ENCODE data around the gene PDZRN4. TPM values are rescaled to one million over a fixed set of nuclear protein-coding genes. Genes with fewer than 3 reads are reported as not detected.

PDZRN4 gene
- total and polyA plus RNA-seq, 2 experiments from 2014 or later, result 0.90 TPM; not detected in 1

DNA sequence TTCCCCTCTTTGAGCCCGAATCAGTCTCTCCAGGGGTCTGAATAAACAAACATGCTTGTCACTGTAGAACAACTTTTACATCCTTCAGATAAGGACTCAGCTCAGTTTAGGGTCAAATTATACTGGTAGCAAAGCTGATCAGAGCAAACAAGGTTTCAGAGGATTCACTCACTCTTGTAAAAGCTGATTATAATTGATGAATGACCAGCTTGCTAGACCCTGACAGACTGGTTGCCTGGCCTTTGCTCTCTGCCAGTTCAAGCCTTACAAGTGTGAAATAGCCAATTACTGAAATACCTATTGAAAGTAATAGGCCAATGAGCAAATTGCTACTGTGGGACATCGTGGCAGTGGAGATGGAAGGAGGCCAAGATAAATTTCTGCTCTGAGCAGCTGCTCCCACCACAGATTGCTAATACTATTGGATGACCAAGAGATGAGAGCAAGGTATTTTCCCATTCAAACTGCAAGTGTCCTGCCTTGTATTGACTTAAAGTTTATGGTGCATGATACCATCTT is 177.6 kb downstream of the PDZRN4 start:
- H4K20me1 ChIP-seq (replicated peaks; ENCODE audit: insufficient read depth), result no peaks in the 10 kb centered on the region
- H3K27me3 Mint-ChIP-seq (ENCODE audit: insufficient read depth, low read depth, poor library complexity), result peaks cover 2% of the 10 kb centered on the region
- H3F3A ChIP-seq (replicated peaks; ENCODE audit: low read depth), result no peaks in the 10 kb centered on the region
- H3K27ac ChIP-seq (ENCODE audit: low read depth), result no peak overlapping the region
- no peaks in the 10 kb centered on the region for H3K36me3 ChIP-seq (ENCODE audit: insufficient read depth)
- H3K4me1 ChIP-seq (ENCODE audit: insufficient read depth), result peaks cover 9% of the 10 kb centered on the region; the same call in 1 of the 2 replicates
- DNase-seq (ENCODE audit: low spot score) (peak; percentile 15), ATAC-seq (no peak)
- no peaks in the 10 kb centered on the region for H3K9me2 ChIP-seq (ENCODE audit: insufficient read depth)
- H3K36me3 Mint-ChIP-seq (ENCODE audit: low read depth), result no peaks in the 10 kb centered on the region
- H3K27ac Mint-ChIP-seq, result no peak overlapping the region
- no peak overlapping the region for H3K4me3 ChIP-seq
- H2AFZ ChIP-seq, result no peak overlapping the region
- H3K27me3 ChIP-seq (ENCODE audit: insufficient read depth), result no peaks in the 10 kb centered on the region
- H3K4me3 Mint-ChIP-seq, result no peak overlapping the region
- TF ChIP-seq POLR2AphosphoS5 (IDR thresholded peaks at IDR 0.05; ENCODE audit: low read depth), result no peak
- H3K4me1 Mint-ChIP-seq, result peaks cover 13% of the 10 kb centered on the region; the same call in 2 of the 3 replicates
- no peaks in the 10 kb centered on the region for H3K9me3 Mint-ChIP-seq
- H3K79me2 ChIP-seq (replicated peaks; ENCODE audit: insufficient read depth), result no peaks in the 10 kb centered on the region
- no peak overlapping the region for H3K4me2 ChIP-seq

DNA sequence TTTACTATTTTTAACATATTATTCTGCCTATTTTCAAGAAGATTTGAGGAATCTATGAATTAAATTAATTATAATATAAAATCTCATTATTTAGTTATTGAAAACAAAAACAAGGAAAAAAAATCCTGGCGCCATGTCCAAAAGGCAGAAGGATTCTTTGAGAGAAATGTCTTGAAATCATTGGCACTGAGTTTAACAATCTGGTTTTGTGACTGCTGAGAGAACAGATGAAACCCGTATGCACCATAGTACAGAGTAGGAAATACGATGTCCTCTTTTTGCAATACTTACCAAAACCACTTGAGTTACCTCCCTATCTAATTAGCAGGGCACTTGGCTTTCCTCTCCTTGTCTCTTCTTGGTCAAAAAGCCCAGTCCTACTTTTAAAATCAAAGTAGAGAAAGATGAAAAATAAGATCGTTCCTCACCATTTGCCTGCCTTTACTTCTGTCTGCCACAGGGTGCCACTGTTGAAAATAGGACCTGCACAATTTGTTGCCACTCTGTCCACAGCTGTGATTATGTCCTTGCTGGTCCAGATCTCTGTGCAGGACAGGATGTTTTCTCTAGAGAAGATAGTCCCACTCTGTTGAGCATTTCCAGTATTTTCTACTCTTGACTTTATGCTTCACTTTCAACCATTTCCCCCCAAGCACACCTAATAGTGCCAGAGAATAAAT is 179.7 kb downstream of the PDZRN4 start:
- Histone ChIP-seq H4K20me1 (replicated peaks; ENCODE audit: insufficient read depth) (no peaks in the 10 kb centered on the region), H2AFZ (no peak overlapping the region), H3K4me1 (ENCODE audit: insufficient read depth) (peaks cover 9% of the 10 kb centered on the region; the same call in 1 of the 2 replicates), H3K79me2 (replicated peaks; ENCODE audit: insufficient read depth) (no peaks in the 10 kb centered on the region), H3K27ac (ENCODE audit: low read depth) (no peak overlapping the region), H3K36me3 (ENCODE audit: insufficient read depth) (peaks cover 3% of the 10 kb centered on the region; the same call in 1 of the 2 replicates), H3F3A (replicated peaks; ENCODE audit: low read depth) (no peaks in the 10 kb centered on the region), H3K9me2 (ENCODE audit: insufficient read depth) (no peaks in the 10 kb centered on the region), H3K4me2 (no peak overlapping the region), H3K4me3 (no peak overlapping the region), H3K27me3 (ENCODE audit: insufficient read depth) (no peaks in the 10 kb centered on the region)
- Mint-ChIP-seq H3K4me1 (peaks cover 18% of the 10 kb centered on the region; the same call in 2 of the 3 replicates), H3K27ac (no peak overlapping the region), H3K36me3 (ENCODE audit: low read depth) (peaks cover 7% of the 10 kb centered on the region), H3K4me3 (no peak overlapping the region), H3K27me3 (ENCODE audit: insufficient read depth, low read depth, poor library complexity) (peaks cover 2% of the 10 kb centered on the region), H3K9me3 (peaks cover 8% of the 10 kb centered on the region)
- DNase-seq (ENCODE audit: low spot score) (peak; percentile 47), ATAC-seq (peak; percentile 32)
- TF ChIP-seq EZH2 (IDR thresholded peaks at IDR 0.05; ENCODE audit: low read depth, unreplicated experiment), result no peak
- TF ChIP-seq, protein P1, sequence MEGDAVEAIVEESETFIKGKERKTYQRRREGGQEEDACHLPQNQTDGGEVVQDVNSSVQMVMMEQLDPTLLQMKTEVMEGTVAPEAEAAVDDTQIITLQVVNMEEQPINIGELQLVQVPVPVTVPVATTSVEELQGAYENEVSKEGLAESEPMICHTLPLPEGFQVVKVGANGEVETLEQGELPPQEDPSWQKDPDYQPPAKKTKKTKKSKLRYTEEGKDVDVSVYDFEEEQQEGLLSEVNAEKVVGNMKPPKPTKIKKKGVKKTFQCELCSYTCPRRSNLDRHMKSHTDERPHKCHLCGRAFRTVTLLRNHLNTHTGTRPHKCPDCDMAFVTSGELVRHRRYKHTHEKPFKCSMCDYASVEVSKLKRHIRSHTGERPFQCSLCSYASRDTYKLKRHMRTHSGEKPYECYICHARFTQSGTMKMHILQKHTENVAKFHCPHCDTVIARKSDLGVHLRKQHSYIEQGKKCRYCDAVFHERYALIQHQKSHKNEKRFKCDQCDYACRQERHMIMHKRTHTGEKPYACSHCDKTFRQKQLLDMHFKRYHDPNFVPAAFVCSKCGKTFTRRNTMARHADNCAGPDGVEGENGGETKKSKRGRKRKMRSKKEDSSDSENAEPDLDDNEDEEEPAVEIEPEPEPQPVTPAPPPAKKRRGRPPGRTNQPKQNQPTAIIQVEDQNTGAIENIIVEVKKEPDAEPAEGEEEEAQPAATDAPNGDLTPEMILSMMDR (conservative IDR thresholded peaks at IDR 0.05; ENCODE audit: low read depth in 2 of 2), result peak; percentile 67 to 74

DNA sequence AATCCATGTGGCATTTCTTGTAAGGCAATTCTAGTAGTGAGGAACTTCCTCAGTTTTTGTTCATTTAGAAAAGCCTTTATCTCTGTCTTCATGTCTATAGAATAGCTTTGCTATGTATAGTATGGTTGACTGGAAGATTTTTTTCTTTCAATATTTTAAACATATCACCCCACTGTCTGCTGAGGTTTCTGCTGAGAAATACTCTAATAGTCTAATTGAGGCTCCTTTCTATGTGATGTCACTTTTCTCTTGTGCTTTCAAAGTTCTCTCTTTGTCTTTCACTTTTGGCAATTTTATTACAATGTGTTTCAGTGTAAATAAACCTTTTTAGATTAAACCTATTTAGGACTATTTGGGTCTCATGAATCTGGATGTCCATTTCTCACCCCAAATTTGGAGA is 192.8 kb downstream of the PDZRN4 start:
- H3K36me3 ChIP-seq (ENCODE audit: insufficient read depth), result 0 out of 2 replicates have a peak, but pooled peaks cover 3% of the 10 kb centered on the region
- no peak for DNase-seq (ENCODE audit: low spot score)
- no peak overlapping the region for H2AFZ ChIP-seq
- peaks cover 8% of the 10 kb centered on the region; the same call in 2 of the 3 replicates for H3K36me3 Mint-ChIP-seq (ENCODE audit: low read depth)
- H3K27me3 Mint-ChIP-seq (ENCODE audit: insufficient read depth, low read depth, poor library complexity), result peaks cover 3% of the 10 kb centered on the region
- H3F3A ChIP-seq (replicated peaks; ENCODE audit: low read depth), result no peaks in the 10 kb centered on the region
- no peaks in the 10 kb centered on the region for H3K27me3 ChIP-seq (ENCODE audit: insufficient read depth)
- H3K79me2 ChIP-seq (replicated peaks; ENCODE audit: insufficient read depth), result no peaks in the 10 kb centered on the region
- TF ChIP-seq NANOG (IDR thresholded peaks at IDR 0.05; ENCODE audit: borderline replicate concordance) (no peak), POLR2AphosphoS5 (IDR thresholded peaks at IDR 0.05; ENCODE audit: low read depth) (no peak)
- TF ChIP-seq, protein P2, sequence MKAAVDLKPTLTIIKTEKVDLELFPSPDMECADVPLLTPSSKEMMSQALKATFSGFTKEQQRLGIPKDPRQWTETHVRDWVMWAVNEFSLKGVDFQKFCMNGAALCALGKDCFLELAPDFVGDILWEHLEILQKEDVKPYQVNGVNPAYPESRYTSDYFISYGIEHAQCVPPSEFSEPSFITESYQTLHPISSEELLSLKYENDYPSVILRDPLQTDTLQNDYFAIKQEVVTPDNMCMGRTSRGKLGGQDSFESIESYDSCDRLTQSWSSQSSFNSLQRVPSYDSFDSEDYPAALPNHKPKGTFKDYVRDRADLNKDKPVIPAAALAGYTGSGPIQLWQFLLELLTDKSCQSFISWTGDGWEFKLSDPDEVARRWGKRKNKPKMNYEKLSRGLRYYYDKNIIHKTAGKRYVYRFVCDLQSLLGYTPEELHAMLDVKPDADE (IDR thresholded peaks at IDR 0.05), result no peak
- TF ChIP-seq, protein P3, sequence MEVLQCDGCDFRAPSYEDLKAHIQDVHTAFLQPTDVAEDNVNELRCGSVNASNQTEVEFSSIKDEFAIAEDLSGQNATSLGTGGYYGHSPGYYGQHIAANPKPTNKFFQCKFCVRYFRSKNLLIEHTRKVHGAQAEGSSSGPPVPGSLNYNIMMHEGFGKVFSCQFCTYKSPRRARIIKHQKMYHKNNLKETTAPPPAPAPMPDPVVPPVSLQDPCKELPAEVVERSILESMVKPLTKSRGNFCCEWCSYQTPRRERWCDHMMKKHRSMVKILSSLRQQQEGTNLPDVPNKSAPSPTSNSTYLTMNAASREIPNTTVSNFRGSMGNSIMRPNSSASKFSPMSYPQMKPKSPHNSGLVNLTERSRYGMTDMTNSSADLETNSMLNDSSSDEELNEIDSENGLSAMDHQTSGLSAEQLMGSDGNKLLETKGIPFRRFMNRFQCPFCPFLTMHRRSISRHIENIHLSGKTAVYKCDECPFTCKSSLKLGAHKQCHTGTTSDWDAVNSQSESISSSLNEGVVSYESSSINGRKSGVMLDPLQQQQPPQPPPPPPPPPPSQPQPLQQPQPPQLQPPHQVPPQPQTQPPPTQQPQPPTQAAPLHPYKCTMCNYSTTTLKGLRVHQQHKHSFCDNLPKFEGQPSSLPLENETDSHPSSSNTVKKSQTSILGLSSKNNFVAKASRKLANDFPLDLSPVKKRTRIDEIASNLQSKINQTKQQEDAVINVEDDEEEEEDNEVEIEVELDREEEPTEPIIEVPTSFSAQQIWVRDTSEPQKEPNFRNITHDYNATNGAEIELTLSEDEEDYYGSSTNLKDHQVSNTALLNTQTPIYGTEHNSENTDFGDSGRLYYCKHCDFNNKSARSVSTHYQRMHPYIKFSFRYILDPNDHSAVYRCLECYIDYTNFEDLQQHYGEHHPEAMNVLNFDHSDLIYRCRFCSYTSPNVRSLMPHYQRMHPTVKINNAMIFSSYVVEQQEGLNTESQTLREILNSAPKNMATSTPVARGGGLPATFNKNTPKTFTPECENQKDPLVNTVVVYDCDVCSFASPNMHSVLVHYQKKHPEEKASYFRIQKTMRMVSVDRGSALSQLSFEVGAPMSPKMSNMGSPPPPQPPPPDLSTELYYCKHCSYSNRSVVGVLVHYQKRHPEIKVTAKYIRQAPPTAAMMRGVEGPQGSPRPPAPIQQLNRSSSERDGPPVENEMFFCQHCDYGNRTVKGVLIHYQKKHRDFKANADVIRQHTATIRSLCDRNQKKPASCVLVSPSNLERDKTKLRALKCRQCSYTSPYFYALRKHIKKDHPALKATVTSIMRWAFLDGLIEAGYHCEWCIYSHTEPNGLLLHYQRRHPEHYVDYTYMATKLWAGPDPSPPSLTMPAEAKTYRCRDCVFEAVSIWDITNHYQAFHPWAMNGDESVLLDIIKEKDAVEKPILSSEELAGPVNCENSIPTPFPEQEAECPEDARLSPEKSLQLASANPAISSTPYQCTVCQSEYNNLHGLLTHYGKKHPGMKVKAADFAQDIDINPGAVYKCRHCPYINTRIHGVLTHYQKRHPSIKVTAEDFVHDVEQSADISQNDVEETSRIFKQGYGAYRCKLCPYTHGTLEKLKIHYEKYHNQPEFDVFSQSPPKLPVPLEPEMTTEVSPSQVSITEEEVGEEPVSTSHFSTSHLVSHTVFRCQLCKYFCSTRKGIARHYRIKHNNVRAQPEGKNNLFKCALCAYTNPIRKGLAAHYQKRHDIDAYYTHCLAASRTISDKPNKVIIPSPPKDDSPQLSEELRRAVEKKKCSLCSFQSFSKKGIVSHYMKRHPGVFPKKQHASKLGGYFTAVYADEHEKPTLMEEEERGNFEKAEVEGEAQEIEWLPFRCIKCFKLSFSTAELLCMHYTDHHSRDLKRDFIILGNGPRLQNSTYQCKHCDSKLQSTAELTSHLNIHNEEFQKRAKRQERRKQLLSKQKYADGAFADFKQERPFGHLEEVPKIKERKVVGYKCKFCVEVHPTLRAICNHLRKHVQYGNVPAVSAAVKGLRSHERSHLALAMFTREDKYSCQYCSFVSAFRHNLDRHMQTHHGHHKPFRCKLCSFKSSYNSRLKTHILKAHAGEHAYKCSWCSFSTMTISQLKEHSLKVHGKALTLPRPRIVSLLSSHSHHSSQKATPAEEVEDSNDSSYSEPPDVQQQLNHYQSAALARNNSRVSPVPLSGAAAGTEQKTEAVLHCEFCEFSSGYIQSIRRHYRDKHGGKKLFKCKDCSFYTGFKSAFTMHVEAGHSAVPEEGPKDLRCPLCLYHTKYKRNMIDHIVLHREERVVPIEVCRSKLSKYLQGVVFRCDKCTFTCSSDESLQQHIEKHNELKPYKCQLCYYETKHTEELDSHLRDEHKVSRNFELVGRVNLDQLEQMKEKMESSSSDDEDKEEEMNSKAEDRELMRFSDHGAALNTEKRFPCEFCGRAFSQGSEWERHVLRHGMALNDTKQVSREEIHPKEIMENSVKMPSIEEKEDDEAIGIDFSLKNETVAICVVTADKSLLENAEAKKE (CRISPR knock-in tag; IDR thresholded peaks at IDR 0.05), result no peak
- H3K9me3 Mint-ChIP-seq, result peaks cover 16% of the 10 kb centered on the region
- no peak overlapping the region for H3K4me3 Mint-ChIP-seq
- no peaks in the 10 kb centered on the region for H3K4me1 Mint-ChIP-seq
- ATAC-seq, result no peak
- peaks cover 7% of the 10 kb centered on the region for H3K9me2 ChIP-seq (ENCODE audit: insufficient read depth)
- H3K4me3 ChIP-seq, result no peak overlapping the region
- H4K20me1 ChIP-seq (replicated peaks; ENCODE audit: insufficient read depth), result no peaks in the 10 kb centered on the region
- H3K4me1 ChIP-seq (ENCODE audit: insufficient read depth), result no peaks in the 10 kb centered on the region
- no peak overlapping the region for H3K27ac Mint-ChIP-seq
- no peak overlapping the region for H3K4me2 ChIP-seq
- no peak overlapping the region for H3K27ac ChIP-seq (ENCODE audit: low read depth)
